ENCODE data around the gene UGT1A8. TPM values are rescaled to one million over a fixed set of nuclear protein-coding genes. Genes with fewer than 3 reads are reported as not detected.

The UGT1A8 gene
- total and polyA plus RNA-seq, 9 of the 15 experiments (the other 6 are each of a cell fraction or from before 2014, with no cell fraction given): 0.04 TPM; not detected in 8

DNA sequence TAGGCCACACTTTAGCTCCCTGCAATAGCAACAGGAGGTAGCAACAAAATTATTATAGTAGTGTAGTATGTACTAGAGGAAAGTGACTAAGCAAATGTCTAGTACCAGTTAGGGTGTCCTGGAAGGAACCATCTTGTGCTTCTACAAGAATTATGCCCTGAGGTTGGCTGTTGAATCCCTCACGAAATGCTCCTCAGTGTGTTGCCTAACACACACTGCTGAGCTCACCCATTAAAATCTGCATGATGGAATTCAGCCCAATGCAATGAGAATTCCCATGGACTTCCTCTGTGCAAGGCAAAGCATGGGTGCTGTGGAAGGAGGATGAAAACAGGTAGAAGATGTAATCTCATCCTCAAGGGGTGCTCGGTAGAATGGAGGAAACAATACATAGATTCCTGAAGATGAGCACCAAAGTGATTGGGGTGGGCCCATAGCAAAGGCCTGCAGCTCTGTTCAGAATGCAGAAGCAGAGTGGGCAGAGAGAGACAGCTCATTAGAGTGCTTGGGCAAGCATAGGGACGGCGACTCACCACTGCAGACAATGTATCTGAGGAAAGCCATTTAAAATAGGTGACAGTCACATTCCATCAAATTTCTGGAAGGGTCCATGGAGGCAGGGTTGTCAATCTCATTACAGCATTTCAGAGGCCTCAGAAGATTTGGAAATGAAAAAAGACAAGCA is 63.1 kb downstream of the UGT1A8 start:
- no peaks in the 10 kb centered on the region for H3K36me3 ChIP-seq (ENCODE audit: control insufficient read depth, insufficient read depth, low read length)
- H3K27ac ChIP-seq (ENCODE audit: extremely low read depth, low read depth, low read length): no peak overlapping the region
- no peak overlapping the region for H3K4me2 ChIP-seq (ENCODE audit: insufficient read depth, low read length)
- no peaks in the 10 kb centered on the region for H3K9me1 ChIP-seq (ENCODE audit: control insufficient read depth, insufficient read depth, low read length)
- BruUV-seq (replicated peaks): no TSS peak
- ChIA-PET POLR2A (interaction anchor here (1.5 kb wide), 1 partner anchor 10 kb away, joined by 5 read pairs; no protein-coding TSS in a partner anchor), CTCF (ENCODE audit: low intra/inter-chr PET ratio) (no interaction called here)
- H2AFZ ChIP-seq (ENCODE audit: low read depth, low read length): no peak overlapping the region
- no peak overlapping the region for H3K4me3 ChIP-seq
- H3K27me3 ChIP-seq (ENCODE audit: control insufficient read depth in 2 of 2, insufficient read depth in 2 of 2, low read length in 2 of 2): no peaks in the 10 kb centered on the region
- no peak for TF ChIP-seq ZBTB7A (IDR thresholded peaks at IDR 0.05; ENCODE audit: borderline replicate concordance, control insufficient read depth, low read depth, low read length)
- no peak for TF ChIP-seq ZNF239 (CRISPR knock-in tag; IDR thresholded peaks at IDR 0.05)
- TF ChIP-seq ZNF212 (CRISPR knock-in tag; IDR thresholded peaks at IDR 0.05): no peak
- TF ChIP-seq, protein P1, sequence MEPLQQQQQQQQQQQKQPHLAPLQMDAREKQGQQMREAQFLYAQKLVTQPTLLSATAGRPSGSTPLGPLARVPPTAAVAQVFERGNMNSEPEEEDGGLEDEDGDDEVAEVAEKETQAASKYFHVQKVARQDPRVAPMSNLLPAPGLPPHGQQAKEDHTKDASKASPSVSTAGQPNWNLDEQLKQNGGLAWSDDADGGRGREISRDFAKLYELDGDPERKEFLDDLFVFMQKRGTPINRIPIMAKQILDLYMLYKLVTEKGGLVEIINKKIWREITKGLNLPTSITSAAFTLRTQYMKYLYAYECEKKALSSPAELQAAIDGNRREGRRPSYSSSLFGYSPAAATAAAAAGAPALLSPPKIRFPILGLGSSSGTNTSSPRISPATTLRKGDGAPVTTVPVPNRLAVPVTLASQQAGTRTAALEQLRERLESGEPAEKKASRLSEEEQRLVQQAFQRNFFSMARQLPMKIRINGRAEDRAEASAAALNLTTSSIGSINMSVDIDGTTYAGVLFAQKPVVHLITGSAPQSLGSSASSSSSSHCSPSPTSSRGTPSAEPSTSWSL (CRISPR knock-in tag; IDR thresholded peaks at IDR 0.05; ENCODE audit: borderline replicate concordance): no peak
- TF ChIP-seq NFYB (IDR thresholded peaks at IDR 0.05; ENCODE audit: extremely low read depth, insufficient read length): no peak
- TF ChIP-seq JUNB (CRISPR knock-in tag; conservative IDR thresholded peaks at IDR 0.05): no peak
- TF ChIP-seq, protein P2, sequence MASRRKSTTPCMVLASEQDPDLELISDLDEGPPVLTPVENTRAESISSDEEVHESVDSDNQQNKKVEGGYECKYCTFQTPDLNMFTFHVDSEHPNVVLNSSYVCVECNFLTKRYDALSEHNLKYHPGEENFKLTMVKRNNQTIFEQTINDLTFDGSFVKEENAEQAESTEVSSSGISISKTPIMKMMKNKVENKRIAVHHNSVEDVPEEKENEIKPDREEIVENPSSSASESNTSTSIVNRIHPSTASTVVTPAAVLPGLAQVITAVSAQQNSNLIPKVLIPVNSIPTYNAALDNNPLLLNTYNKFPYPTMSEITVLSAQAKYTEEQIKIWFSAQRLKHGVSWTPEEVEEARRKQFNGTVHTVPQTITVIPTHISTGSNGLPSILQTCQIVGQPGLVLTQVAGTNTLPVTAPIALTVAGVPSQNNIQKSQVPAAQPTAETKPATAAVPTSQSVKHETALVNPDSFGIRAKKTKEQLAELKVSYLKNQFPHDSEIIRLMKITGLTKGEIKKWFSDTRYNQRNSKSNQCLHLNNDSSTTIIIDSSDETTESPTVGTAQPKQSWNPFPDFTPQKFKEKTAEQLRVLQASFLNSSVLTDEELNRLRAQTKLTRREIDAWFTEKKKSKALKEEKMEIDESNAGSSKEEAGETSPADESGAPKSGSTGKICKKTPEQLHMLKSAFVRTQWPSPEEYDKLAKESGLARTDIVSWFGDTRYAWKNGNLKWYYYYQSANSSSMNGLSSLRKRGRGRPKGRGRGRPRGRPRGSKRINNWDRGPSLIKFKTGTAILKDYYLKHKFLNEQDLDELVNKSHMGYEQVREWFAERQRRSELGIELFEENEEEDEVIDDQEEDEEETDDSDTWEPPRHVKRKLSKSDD (conservative IDR thresholded peaks at IDR 0.05; ENCODE audit: low read length): no peak
- TF ChIP-seq PCBP2 (IDR thresholded peaks at IDR 0.05; ENCODE audit: low read depth, low read length, poor library complexity, severe bottlenecking): no peak
- no peak for TF ChIP-seq RBM25 (IDR thresholded peaks at IDR 0.05; ENCODE audit: low read depth, low read length, severe bottlenecking)
- TF ChIP-seq MIER1 (IDR thresholded peaks at IDR 0.05; ENCODE audit: low read depth): no peak
- TF ChIP-seq PTTG1 (tag; IDR thresholded peaks at IDR 0.05; ENCODE audit: low read depth): no peak
- TF ChIP-seq, protein P3, sequence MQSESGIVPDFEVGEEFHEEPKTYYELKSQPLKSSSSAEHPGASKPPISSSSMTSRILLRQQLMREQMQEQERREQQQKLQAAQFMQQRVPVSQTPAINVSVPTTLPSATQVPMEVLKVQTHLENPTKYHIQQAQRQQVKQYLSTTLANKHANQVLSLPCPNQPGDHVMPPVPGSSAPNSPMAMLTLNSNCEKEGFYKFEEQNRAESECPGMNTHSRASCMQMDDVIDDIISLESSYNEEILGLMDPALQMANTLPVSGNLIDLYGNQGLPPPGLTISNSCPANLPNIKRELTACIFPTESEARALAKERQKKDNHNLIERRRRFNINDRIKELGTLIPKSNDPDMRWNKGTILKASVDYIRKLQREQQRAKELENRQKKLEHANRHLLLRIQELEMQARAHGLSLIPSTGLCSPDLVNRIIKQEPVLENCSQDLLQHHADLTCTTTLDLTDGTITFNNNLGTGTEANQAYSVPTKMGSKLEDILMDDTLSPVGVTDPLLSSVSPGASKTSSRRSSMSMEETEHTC (IDR thresholded peaks at IDR 0.05): no peak
- TF ChIP-seq RNF2 (IDR thresholded peaks at IDR 0.05): no peak
- TF ChIP-seq MCM3 (IDR thresholded peaks at IDR 0.05): no peak
- no peak for TF ChIP-seq HLTF (IDR thresholded peaks at IDR 0.05)
- TF ChIP-seq ZNF347 (CRISPR knock-in tag; IDR thresholded peaks at IDR 0.05; ENCODE audit: low read depth): no peak
- WGBS (ENCODE audit: insufficient coverage, low coverage, missing lambda C conversion rate): 0% methylated on average over 2 of the region's 4 CpGs
- no peaks in the 10 kb centered on the region for H3K4me1 ChIP-seq (replicated peaks in 1 of 2; ENCODE audit: control insufficient read depth in 2 of 2, insufficient read depth in 2 of 2, low read length in 2 of 2)
- H3K9ac ChIP-seq (ENCODE audit: insufficient read depth in 1 of 2, low read depth in 2 of 2, low read length in 2 of 2): no peak overlapping the region
- no peak for ATAC-seq
- in situ Hi-C loops (cut with MboI): no loop called here
- no peak for FAIRE-seq
- H3K9me3 ChIP-seq (replicated peaks; ENCODE audit: control insufficient read depth, insufficient read depth, low read depth, low read length): no peaks in the 10 kb centered on the region
- DNase-seq (ENCODE audit: extremely low read depth in 1 of 4, low spot score in 3 of 4): no peak
- intact Hi-C loops (cut with micrococcal nuclease): no loop called here
- H4K20me1 ChIP-seq (replicated peaks; ENCODE audit: control insufficient read depth, insufficient read depth, low read length): no peaks in the 10 kb centered on the region
- no peaks in the 10 kb centered on the region for H3K79me2 ChIP-seq (ENCODE audit: control insufficient read depth, insufficient read depth, low read length)
